GM21619 (cell line): Measurements from ENCODE around the gene JAZF1.

Experiments used
- ATAC-seq: cut with Tn5 transposase; IDR thresholded peaks from one replicate; pipeline ENCODE4 v1.9.1; 2021; ENCODE audit not compliant: unreplicated experiment

Gene JAZF1

GRCh38 chr7:28140979-28141378, 39.6 kb downstream of the JAZF1 start:
- no peak for ATAC-seq

GRCh38 chr7:28138837-28139236, 41.8 kb downstream of the JAZF1 start:
- no peak for ATAC-seq

GRCh38 chr7:28137463-28137862, 43.1 kb downstream of the JAZF1 start:
- no peak for ATAC-seq

GRCh38 chr7:28136885-28137284, 43.7 kb downstream of the JAZF1 start:
- ATAC-seq = no peak

GRCh38 chr7:28136420-28136819, 44.2 kb downstream of the JAZF1 start:
- ATAC-seq = no peak

- ATAC-seq = no peak
These were observed 44.8 kb downstream of the JAZF1 start for GRCh38 chr7:28135760-28136159.

- no peak for ATAC-seq
These were observed 45.3 kb downstream of the JAZF1 start for GRCh38 chr7:28135315-28135714.

- no peak for ATAC-seq
These were observed 46.7 kb downstream of the JAZF1 start for GRCh38 chr7:28133872-28134271.

- no peak for ATAC-seq
These were observed 47.4 kb downstream of the JAZF1 start for GRCh38 chr7:28132959-28133870.

GRCh38 chr7:28130277-28130676, 50.3 kb downstream of the JAZF1 start:
- no peak for ATAC-seq

- no peak for ATAC-seq
These were observed 52.0 kb downstream of the JAZF1 start for GRCh38 chr7:28128608-28129007.

- no peak for ATAC-seq
These were observed 54.1 kb downstream of the JAZF1 start for GRCh38 chr7:28126410-28127041.

GRCh38 chr7:28125431-28126409, 54.9 kb downstream of the JAZF1 start:
- ATAC-seq = no peak

- no peak for ATAC-seq
These were observed 56.2 kb downstream of the JAZF1 start for GRCh38 chr7:28124413-28124812.

- no peak for ATAC-seq
These were observed 56.8 kb downstream of the JAZF1 start for GRCh38 chr7:28123752-28124151.

GRCh38 chr7:28121496-28121895, 59.1 kb downstream of the JAZF1 start:
- no peak for ATAC-seq

- no peak for ATAC-seq
These were observed 64.6 kb downstream of the JAZF1 start for GRCh38 chr7:28116041-28116440.

GRCh38 chr7:28115261-28115660, 65.3 kb downstream of the JAZF1 start:
- no peak for ATAC-seq

- ATAC-seq = no peak
These were observed 66.5 kb downstream of the JAZF1 start for GRCh38 chr7:28114056-28114455.

GRCh38 chr7:28112883-28113540, 67.6 kb downstream of the JAZF1 start:
- no peak for ATAC-seq

- no peak for ATAC-seq
These were observed 68.1 kb downstream of the JAZF1 start for GRCh38 chr7:28112467-28112866.
